NT2/D1 (cell line): ENCODE measurements around the gene JAKMIP2.

Source experiments
- SUZ12 ChIP-seq: IDR thresholded peaks from 2 replicates; pipeline ENCODE4 v1.6.1; 2011; ENCODE audit not compliant: insufficient read length, insufficient read depth; ENCODE audit errors: extremely low read depth
- YY1 ChIP-seq: IDR thresholded peaks from 2 replicates; pipeline ENCODE4 v1.6.1; 2011; ENCODE audit not compliant: insufficient read length, insufficient read depth
- ZNF274 ChIP-seq: IDR thresholded peaks from 2 replicates; pipeline ENCODE4 v1.6.1; 2011; ENCODE audit warnings: mild to moderate bottlenecking, low read depth, low read length

DNA sequence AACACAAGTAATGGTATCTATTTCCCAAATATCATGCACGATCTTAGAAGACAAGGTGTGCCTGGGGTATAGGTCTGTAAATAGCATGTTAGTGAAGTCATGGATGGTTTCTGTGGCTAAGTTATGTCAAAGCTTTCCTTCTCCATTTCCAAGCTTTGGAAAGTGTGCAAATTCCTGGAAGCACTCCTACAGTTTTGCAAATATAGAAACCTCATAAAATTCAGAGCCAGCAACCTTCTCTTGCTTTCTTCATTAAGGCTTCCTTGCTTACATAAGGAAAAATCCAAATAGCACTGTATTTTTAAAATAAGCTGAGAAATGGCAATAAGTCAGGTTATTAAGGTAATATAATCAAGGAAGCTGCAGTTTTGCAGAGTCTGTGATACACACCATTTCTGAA, 138.1 kb downstream of the JAKMIP2 start:
- no peak for TF ChIP-seq ZNF274
- TF ChIP-seq YY1: no peak
- no peak for TF ChIP-seq SUZ12
